IMR-90 (cell line): Measurements from ENCODE around the gene B4GALNT3. TPM values are rescaled to one million over a fixed set of nuclear protein-coding genes. Genes with fewer than 3 reads are reported as not detected.

Source experiments
- ATAC-seq: fragments of 200-7000 bp; cut with Tn5 transposase; 2 replicates; pipeline ENCODE4 v1.9.1; 2020; ENCODE audit warnings: low read depth, mild to moderate bottlenecking, moderate library complexity
- BruUV-seq: library from RNA; stranded (reverse); fragments of 400-500 nt; replicated peaks from 2 replicates; lab custom pipeline; 2021; lab: Mats Ljungman, UMichigan
- CTCF ChIA-PET: fragments of 300-600 bp; formaldehyde crosslinking; extraction: SDS; loops from one replicate; lab custom pipeline; 2021; ENCODE audit warnings: antibody characterized with exemption; lab: Yijun Ruan, JAX
- POLR2A ChIA-PET: fragments of 300-600 bp; sonication (Branson Sonifier 250); formaldehyde crosslinking; loops from one replicate; lab custom pipeline; 2022; ENCODE audit warnings: antibody characterized with exemption; ENCODE audit not compliant: unreplicated experiment; lab: Charles Lee
- DNase-seq: peaks from one replicate; pipeline ENCODE4 v3.0.0; 2013
- H2AFZ ChIP-seq: replicated peaks from 2 replicates; pipeline ENCODE3; 2013; ENCODE audit warnings: low read length, mild to moderate bottlenecking; ENCODE audit not compliant: poor library complexity
- H2AK5ac ChIP-seq: 2 replicates; pipeline ENCODE4 v1.6.1; 2013; ENCODE audit warnings: low read depth, low read length, inconsistent platforms
- H2AK9ac ChIP-seq: replicated peaks from 2 replicates; pipeline ENCODE3; 2013; ENCODE audit warnings: mild to moderate bottlenecking, low read depth, low read length, moderate library complexity; ENCODE audit not compliant: poor library complexity
- H2BK120ac ChIP-seq: 2 replicates; pipeline ENCODE4 v1.6.1; 2013; ENCODE audit warnings: low read depth, low read length, inconsistent platforms
- H2BK15ac ChIP-seq: 3 replicates; pipeline ENCODE4 v1.6.1; 2013; ENCODE audit warnings: low read depth, low read length, inconsistent platforms
- H2BK20ac ChIP-seq: 2 replicates; pipeline ENCODE4 v1.6.1; 2013; ENCODE audit warnings: low read depth, mild to moderate bottlenecking, inconsistent platforms, low read length, moderate library complexity
- H2BK5ac ChIP-seq: 2 replicates; pipeline ENCODE4 v1.6.1; 2013; ENCODE audit warnings: mild to moderate bottlenecking, low read depth, low read length, inconsistent platforms; ENCODE audit not compliant: poor library complexity, severe bottlenecking
- H3K14ac ChIP-seq: replicated peaks from 2 replicates; pipeline ENCODE4 v1.6.1; 2013; ENCODE audit warnings: low read depth, low read length, inconsistent platforms
- H3K18ac ChIP-seq: 2 replicates; pipeline ENCODE4 v1.6.1; 2013; ENCODE audit warnings: low read depth, low read length, control low read depth
- H3K23ac ChIP-seq: 2 replicates; pipeline ENCODE4 v1.6.1; 2013; ENCODE audit warnings: low read depth, low read length, inconsistent platforms
- H3K27ac ChIP-seq: 2 replicates; pipeline ENCODE4 v1.5.1; 2013; ENCODE audit warnings: mild to moderate bottlenecking, control low read depth, low read length; ENCODE audit not compliant: insufficient read depth
- H3K27me3 ChIP-seq: 2 replicates; pipeline ENCODE4 v1.6.1; 2013; ENCODE audit warnings: low read length; ENCODE audit not compliant: control insufficient read depth, insufficient read depth
- H3K36me3 ChIP-seq: 2 replicates; pipeline ENCODE4 v1.6.1; 2013; ENCODE audit warnings: low read length, mixed read lengths; ENCODE audit not compliant: control insufficient read depth, insufficient read depth
- H3K4ac ChIP-seq: 2 replicates; pipeline ENCODE4 v1.6.1; 2013; ENCODE audit warnings: low read depth, low read length, inconsistent platforms
- H3K4me1 ChIP-seq: 2 replicates; pipeline ENCODE4 v1.6.1; 2013; ENCODE audit warnings: low read length, mixed read lengths; ENCODE audit not compliant: control insufficient read depth, insufficient read depth
- H3K4me2 ChIP-seq: 2 replicates; pipeline ENCODE4 v1.6.1; 2013; ENCODE audit warnings: low read depth, mild to moderate bottlenecking, control low read depth, low read length, moderate library complexity
- H3K4me3 ChIP-seq: 2 replicates; pipeline ENCODE4 v1.5.1; 2013; ENCODE audit warnings: low read depth, mild to moderate bottlenecking, control low read depth, low read length, moderate library complexity; ENCODE audit not compliant: insufficient read depth
- H3K56ac ChIP-seq: 2 replicates; pipeline ENCODE4 v1.6.1; 2013; ENCODE audit warnings: low read length, inconsistent platforms; ENCODE audit not compliant: insufficient read depth; ENCODE audit errors: extremely low read depth
- H3K79me1 ChIP-seq, 2 experiments: 2 replicates each; pipeline ENCODE4 v1.6.1; 2013; ENCODE audit warnings: low read length in 2 of 2, inconsistent platforms in 1 of 2, low read depth in 1 of 2
- H3K9ac ChIP-seq: 2 replicates; pipeline ENCODE4 v1.6.1; 2013; ENCODE audit warnings: low read depth, low read length, control low read depth
- H3K9me1 ChIP-seq: 2 replicates; pipeline ENCODE4 v1.6.1; 2013; ENCODE audit warnings: low read length, inconsistent platforms; ENCODE audit not compliant: insufficient read depth
- H3K9me3 ChIP-seq: 2 replicates; pipeline ENCODE4 v1.6.1; 2013; ENCODE audit warnings: low read length; ENCODE audit not compliant: control insufficient read depth, insufficient read depth
- H4K20me1 ChIP-seq: 2 replicates; pipeline ENCODE4 v1.6.1; 2013; ENCODE audit warnings: low read length, inconsistent platforms; ENCODE audit not compliant: insufficient read depth
- H4K5ac ChIP-seq: 2 replicates; pipeline ENCODE4 v1.6.1; 2013; ENCODE audit warnings: mild to moderate bottlenecking, low read depth, low read length, control low read depth
- H4K8ac ChIP-seq, 2 experiments: 2 replicates each; pipeline ENCODE4 v1.6.1; 2013; ENCODE audit warnings: low read depth in 2 of 2, low read length in 2 of 2, control low read depth in 1 of 2, inconsistent platforms in 1 of 2
- H4K91ac ChIP-seq: 2 replicates; pipeline ENCODE4 v1.6.1; 2013; ENCODE audit warnings: low read depth, low read length, inconsistent platforms; ENCODE audit not compliant: insufficient read depth
- BHLHE40 ChIP-seq: fragments of 150-350 bp; IDR thresholded peaks from 2 replicates; pipeline ENCODE4 v1.6.1; 2016; ENCODE audit warnings: mild to moderate bottlenecking, low read depth, low read length
- CEBPB ChIP-seq: IDR thresholded peaks from 2 replicates; pipeline ENCODE4 v1.6.1; 2012; ENCODE audit warnings: low read depth, low read length, improper control_type of control experiment
- CHD1 ChIP-seq: IDR thresholded peaks from 2 replicates; pipeline ENCODE4 v1.6.1; 2012; ENCODE audit warnings: low read depth, low read length, improper control_type of control experiment
- FOS ChIP-seq: fragments of 150-350 bp; IDR thresholded peaks from 2 replicates; pipeline ENCODE4 v1.6.1; 2016; ENCODE audit warnings: low read depth, low read length
- MAFK ChIP-seq: IDR thresholded peaks from 2 replicates; pipeline ENCODE4 v1.6.1; 2012; ENCODE audit warnings: low read depth, low read length, improper control_type of control experiment
- MAZ ChIP-seq: IDR thresholded peaks from 2 replicates; pipeline ENCODE4 v1.6.1; 2012; ENCODE audit warnings: low read depth, mild to moderate bottlenecking, low read length, improper control_type of control experiment, moderate library complexity, borderline replicate concordance
- MXI1 ChIP-seq: IDR thresholded peaks from 2 replicates; pipeline ENCODE4 v1.6.1; 2012; ENCODE audit warnings: low read depth, mild to moderate bottlenecking, low read length, moderate library complexity, borderline replicate concordance
- NFE2L2 ChIP-seq: fragments of 150-350 bp; IDR thresholded peaks from 2 replicates; pipeline ENCODE4 v1.6.1; 2016; ENCODE audit warnings: low read depth, mild to moderate bottlenecking, low read length
- POLR2A ChIP-seq: IDR thresholded peaks from 2 replicates; pipeline ENCODE4 v1.6.1; 2012; ENCODE audit warnings: mild to moderate bottlenecking, low read depth, low read length
- RAD21 ChIP-seq: IDR thresholded peaks from 2 replicates; pipeline ENCODE4 v1.6.1; 2012; ENCODE audit warnings: low read length, improper control_type of control experiment
- RCOR1 ChIP-seq: IDR thresholded peaks from 2 replicates; pipeline ENCODE4 v1.6.1; 2012; ENCODE audit warnings: mild to moderate bottlenecking, low read length, improper control_type of control experiment; ENCODE audit not compliant: insufficient replicate concordance
- RFX5 ChIP-seq: IDR thresholded peaks from 2 replicates; pipeline ENCODE4 v1.8.0; 2012; ENCODE audit warnings: low read depth, mild to moderate bottlenecking, low read length, moderate library complexity
- USF2 ChIP-seq: fragments of 150-350 bp; IDR thresholded peaks from 2 replicates; pipeline ENCODE4 v1.6.1; 2017; ENCODE audit warnings: mild to moderate bottlenecking, antibody characterized with exemption, low read length, low read depth
- WGBS, 2 experiments: methylation state at CpG; one replicate each; pipeline versions ENCODE4 v1.1.5 to v1.1.7; 2013; ENCODE audit warnings: missing lambda C conversion rate in 2 of 2; ENCODE audit not compliant: insufficient read length in 1 of 2; ENCODE audit errors: extremely low coverage in 2 of 2; 5-methylcytosine and 5-hydroxymethylcytosine counted together
- dilution Hi-C: fragments of 300-500 bp; cut with HindIII; formaldehyde crosslinking; loops from one replicate; pipeline ENCODE4 v1.14.3; 2018; ENCODE audit warnings: low sequenced_read_pairs; ENCODE audit not compliant: unreplicated experiment
- in situ Hi-C: fragments of 300-500 bp; cut with MboI; formaldehyde crosslinking; loops from 3 replicates; pipeline ENCODE4 v1.14.3; 2019; ENCODE audit warnings: low sequenced_read_pairs, inconsistent platforms, mixed read lengths
- intact Hi-C: fragments of 100-400 bp; cut with micrococcal nuclease; formaldehyde crosslinking; loops from 2 replicates; pipeline ENCODE4 v1.10.0; 2022
- polyA plus RNA-seq, 3 experiments: library from polyadenylated mRNA; depleted of rRNA; stranded (reverse); fragments of >200 nt; gene quantifications; 2 replicates each; pipeline ENCODE4 v1.2.3, GENCODE V29; 2012; ENCODE audit warnings: low replicate concordance in 1 of 3
- total RNA-seq: library from RNA; depleted of rRNA; stranded (reverse); fragments of >200 nt; gene quantifications from 2 replicates; pipeline ENCODE4 v1.2.3, GENCODE V29; 2012
- TF ChIP-seq, protein P1 (sequence below): fragments of 150-350 bp; IDR thresholded peaks from 2 replicates; pipeline ENCODE4 v1.6.1; 2016; ENCODE audit warnings: low read depth, mild to moderate bottlenecking, low read length, moderate library complexity, borderline replicate concordance
- TF ChIP-seq, protein P2 (sequence below): conservative IDR thresholded peaks from 2 replicates; pipeline ENCODE4 v1.5.1; 2012; ENCODE audit warnings: mild to moderate bottlenecking, low read depth, low read length, improper control_type of control experiment

The B4GALNT3 gene
- total and polyA plus RNA-seq, 2 of the 4 experiments (the other 2 are of a cell fraction) = not detected

DNA sequence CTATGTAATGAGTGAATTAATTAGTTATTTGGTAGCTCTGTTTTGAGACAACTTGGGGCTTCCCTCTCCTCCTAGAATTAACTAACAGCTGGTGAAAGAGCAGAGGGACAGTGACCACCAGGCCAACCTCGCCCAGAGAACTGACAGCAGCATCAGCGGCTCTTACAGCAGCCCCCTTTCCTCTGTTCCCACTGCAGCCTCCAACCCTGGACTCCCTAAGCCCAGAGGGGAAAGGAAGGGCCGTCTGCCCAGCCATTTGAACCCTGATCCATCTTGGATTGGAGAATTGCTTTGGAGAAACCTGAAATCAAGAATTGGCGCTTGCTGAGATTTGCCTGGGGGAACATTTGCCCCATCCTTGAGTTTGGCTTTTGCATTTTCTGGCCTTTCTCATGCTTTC lies 45.5 kb downstream of the B4GALNT3 start:
- Histone ChIP-seq H3K18ac (no peak overlapping the region), H4K20me1 (no peaks in the 10 kb centered on the region), H3K4me1 (no peaks in the 10 kb centered on the region; the same call in 1 of the 2 replicates), H4K8ac (no peak overlapping the region), H2AK9ac (no peak overlapping the region), H3K4ac (no peak overlapping the region), H3K9me3 (no peaks in the 10 kb centered on the region), H4K91ac (no peak overlapping the region), H3K9ac (no peak overlapping the region), H3K23ac (no peak overlapping the region), H2AFZ (no peak overlapping the region), H3K36me3 (no peaks in the 10 kb centered on the region), H3K14ac (no peak overlapping the region), H2AK5ac (no peak overlapping the region), H3K27me3 (peaks cover 58% of the 10 kb centered on the region), H2BK120ac (no peak overlapping the region), H3K4me2 (no peak overlapping the region), H3K56ac (no peak overlapping the region), H3K27ac (no peak overlapping the region), H3K79me1 (no peaks in the 10 kb centered on the region), H2BK15ac (no peak overlapping the region), H3K4me3 (no peak overlapping the region), H2BK20ac (no peak overlapping the region), H4K5ac (no peak overlapping the region), H2BK5ac (no peak overlapping the region), H3K9me1 (0 out of 2 replicates have a peak, but pooled peaks cover 6% of the 10 kb centered on the region)
- in situ Hi-C loops (no loop called here), dilution Hi-C loops (no loop called here), intact Hi-C loops (no loop called here)
- no CpG with 5 or more reads among the region's 4 CpGs for WGBS, 2 experiments
- no peak for TF ChIP-seq NFE2L2
- no peak for TF ChIP-seq CHD1
- TF ChIP-seq BHLHE40 = no peak
- no peak for TF ChIP-seq RCOR1
- no peak for TF ChIP-seq RFX5
- TF ChIP-seq RAD21 = no peak
- no peak for TF ChIP-seq MAZ
- TF ChIP-seq MXI1 = no peak
- TF ChIP-seq, protein P1, sequence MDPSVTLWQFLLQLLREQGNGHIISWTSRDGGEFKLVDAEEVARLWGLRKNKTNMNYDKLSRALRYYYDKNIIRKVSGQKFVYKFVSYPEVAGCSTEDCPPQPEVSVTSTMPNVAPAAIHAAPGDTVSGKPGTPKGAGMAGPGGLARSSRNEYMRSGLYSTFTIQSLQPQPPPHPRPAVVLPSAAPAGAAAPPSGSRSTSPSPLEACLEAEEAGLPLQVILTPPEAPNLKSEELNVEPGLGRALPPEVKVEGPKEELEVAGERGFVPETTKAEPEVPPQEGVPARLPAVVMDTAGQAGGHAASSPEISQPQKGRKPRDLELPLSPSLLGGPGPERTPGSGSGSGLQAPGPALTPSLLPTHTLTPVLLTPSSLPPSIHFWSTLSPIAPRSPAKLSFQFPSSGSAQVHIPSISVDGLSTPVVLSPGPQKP = no peak
- no peak for TF ChIP-seq FOS
- TF ChIP-seq CEBPB = no peak
- no peak for TF ChIP-seq USF2
- TF ChIP-seq MAFK = no peak
- TF ChIP-seq POLR2A = no peak
- TF ChIP-seq, protein P2, sequence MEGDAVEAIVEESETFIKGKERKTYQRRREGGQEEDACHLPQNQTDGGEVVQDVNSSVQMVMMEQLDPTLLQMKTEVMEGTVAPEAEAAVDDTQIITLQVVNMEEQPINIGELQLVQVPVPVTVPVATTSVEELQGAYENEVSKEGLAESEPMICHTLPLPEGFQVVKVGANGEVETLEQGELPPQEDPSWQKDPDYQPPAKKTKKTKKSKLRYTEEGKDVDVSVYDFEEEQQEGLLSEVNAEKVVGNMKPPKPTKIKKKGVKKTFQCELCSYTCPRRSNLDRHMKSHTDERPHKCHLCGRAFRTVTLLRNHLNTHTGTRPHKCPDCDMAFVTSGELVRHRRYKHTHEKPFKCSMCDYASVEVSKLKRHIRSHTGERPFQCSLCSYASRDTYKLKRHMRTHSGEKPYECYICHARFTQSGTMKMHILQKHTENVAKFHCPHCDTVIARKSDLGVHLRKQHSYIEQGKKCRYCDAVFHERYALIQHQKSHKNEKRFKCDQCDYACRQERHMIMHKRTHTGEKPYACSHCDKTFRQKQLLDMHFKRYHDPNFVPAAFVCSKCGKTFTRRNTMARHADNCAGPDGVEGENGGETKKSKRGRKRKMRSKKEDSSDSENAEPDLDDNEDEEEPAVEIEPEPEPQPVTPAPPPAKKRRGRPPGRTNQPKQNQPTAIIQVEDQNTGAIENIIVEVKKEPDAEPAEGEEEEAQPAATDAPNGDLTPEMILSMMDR = no peak
- CTCF ChIA-PET = no interaction called here
- POLR2A ChIA-PET = no interaction called here
- ATAC-seq (no peak), DNase-seq (no peak)
- BruUV-seq = no TSS peak
